Panc1 (cell line): ENCODE data around the gene PLCZ1. TPM values are rescaled to one million over a fixed set of nuclear protein-coding genes. Genes with fewer than 3 reads are reported as not detected.

Experiments used
- ATAC-seq: fragments of 200-7000 bp; cut with Tn5 transposase; 2 replicates; pipeline ENCODE4 v1.9.1; 2020; ENCODE audit warnings: mild to moderate bottlenecking, moderate library complexity
- BruUV-seq: library from RNA; stranded (reverse); fragments of 400-500 nt; replicated peaks from 2 replicates; lab custom pipeline; 2021; lab: Mats Ljungman, UMichigan
- CTCF ChIA-PET: fragments of 300-600 bp; sonication (Branson Sonifier 250); formaldehyde crosslinking; loops from one replicate; lab custom pipeline; 2022; ENCODE audit warnings: antibody characterized with exemption; lab: Charles Lee
- POLR2A ChIA-PET: fragments of 300-600 bp; sonication (Branson Sonifier 250); formaldehyde crosslinking; loops from one replicate; lab custom pipeline; 2022; ENCODE audit warnings: antibody characterized with exemption; lab: Charles Lee
- DNase-seq: peaks from one replicate; pipeline ENCODE4 v3.0.0-alpha.2; 2010; ENCODE audit warnings: low read depth, low spot score
- H3K27ac ChIP-seq: 2 replicates; pipeline ENCODE4 v1.5.1; 2011; ENCODE audit warnings: mild to moderate bottlenecking, low read length, inconsistent platforms
- H3K27me3 ChIP-seq: fragments of 200-500 bp; sonication (Bioruptor generic); 2 replicates; pipeline ENCODE4 v1.6.0; 2014; ENCODE audit warnings: low read length, inconsistent platforms; ENCODE audit not compliant: control insufficient read depth, insufficient read depth
- H3K36me3 ChIP-seq: fragments of 200-500 bp; sonication (Bioruptor generic); 2 replicates; pipeline ENCODE4 v1.5.1; 2014; ENCODE audit warnings: inconsistent platforms, mild to moderate bottlenecking, low read length, moderate library complexity; ENCODE audit not compliant: control insufficient read depth, insufficient read depth
- H3K4me1 ChIP-seq: 2 replicates; pipeline ENCODE4 v1.5.1; 2011; ENCODE audit warnings: inconsistent platforms, mild to moderate bottlenecking, low read length, moderate library complexity; ENCODE audit not compliant: control insufficient read depth, insufficient read depth
- H3K4me3 ChIP-seq, 2 experiments: 2 replicates each; pipeline ENCODE4 v1.5.1; 2011 to 2012; ENCODE audit warnings: low read depth in 2 of 2, low read length in 2 of 2, mild to moderate bottlenecking in 2 of 2, inconsistent platforms in 1 of 2, moderate library complexity in 1 of 2
- H3K9me3 ChIP-seq: fragments of 200-500 bp; sonication (Bioruptor generic); 2 replicates; pipeline ENCODE4 v1.5.1; 2014; ENCODE audit warnings: low read depth, mild to moderate bottlenecking, inconsistent platforms, low read length, moderate library complexity; ENCODE audit not compliant: control insufficient read depth, insufficient read depth
- POLR2AphosphoS5 ChIP-seq: IDR thresholded peaks from 2 replicates; pipeline ENCODE4 v1.6.1; 2012; ENCODE audit warnings: mild to moderate bottlenecking, low read depth, low read length, moderate library complexity
- SIN3A ChIP-seq: IDR thresholded peaks from 2 replicates; pipeline ENCODE4 v1.6.1; 2012; ENCODE audit warnings: low read depth, mild to moderate bottlenecking, low read length, moderate library complexity, borderline replicate concordance; ENCODE audit not compliant: insufficient read depth
- TCF7L2 ChIP-seq: IDR thresholded peaks from 2 replicates; pipeline ENCODE4 v1.6.1; 2011; ENCODE audit warnings: mild to moderate bottlenecking, low read depth, low read length, inconsistent platforms
- in situ Hi-C: cut with HindIII; loops from 2 replicates; pipeline ENCODE4 v1.10.0; 2016; ENCODE audit warnings: low sequenced_read_pairs, low pct_unique_long_range_greater_than_20kb
- intact Hi-C: fragments of 100-400 bp; cut with micrococcal nuclease; formaldehyde crosslinking; loops from one replicate; pipeline ENCODE4 v1.10.0; 2022; ENCODE audit not compliant: unreplicated experiment
- total RNA-seq: library from RNA; stranded (reverse); gene quantifications from one replicate; pipeline ENCODE4 v1.2.1, GENCODE V29; 2021; ENCODE audit not compliant: unreplicated experiment
- TF ChIP-seq, protein P1 (sequence below): fragments of 450-650 bp; IDR thresholded peaks from 2 replicates; pipeline ENCODE4 v1.5.1; 2017; ENCODE audit warnings: mild to moderate bottlenecking
- TF ChIP-seq, protein P2 (sequence below), 2 experiments: IDR thresholded peaks; 2 replicates each; pipeline ENCODE4 v1.6.1; 2011 to 2012; ENCODE audit warnings: low read depth in 2 of 2, control low read depth in 1 of 2, low read length in 1 of 2, mild to moderate bottlenecking in 1 of 2, moderate library complexity in 1 of 2; ENCODE audit not compliant: insufficient read depth in 1 of 2

PLCZ1 gene
- total RNA-seq, 1 experiment from 2014 or later: not detected

DNA sequence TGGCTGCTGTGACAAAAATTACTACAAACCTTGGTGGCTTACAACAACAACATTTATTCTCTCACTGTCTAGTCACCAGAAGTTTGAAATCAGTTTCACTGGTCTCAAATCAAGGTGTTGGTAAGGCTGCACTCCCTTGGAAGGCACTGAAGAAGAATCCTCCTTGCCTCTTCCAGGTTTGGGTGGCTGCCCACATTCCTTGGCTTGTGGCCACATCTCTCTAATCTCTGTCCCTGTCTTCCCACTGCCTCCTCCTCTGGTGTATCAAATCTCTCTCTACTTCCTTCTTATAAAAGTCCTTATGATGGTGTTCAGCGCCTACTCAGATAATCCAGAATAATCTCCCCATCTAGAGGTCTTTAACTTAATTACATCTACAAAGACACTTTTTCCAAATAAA is 31.0 kb downstream of the PLCZ1 start:
- Histone ChIP-seq H3K4me1 (no peaks in the 10 kb centered on the region), H3K9me3 (no peaks in the 10 kb centered on the region), H3K27me3 (no peaks in the 10 kb centered on the region), H3K36me3 (no peaks in the 10 kb centered on the region), H3K27ac (no peak overlapping the region), H3K4me3 (no peak overlapping the region)
- ATAC-seq: no peak
- in situ Hi-C loops: no loop called here
- intact Hi-C loops: no loop called here
- CTCF ChIA-PET: no interaction called here
- no TSS peak for BruUV-seq
- TF ChIP-seq, protein P1, sequence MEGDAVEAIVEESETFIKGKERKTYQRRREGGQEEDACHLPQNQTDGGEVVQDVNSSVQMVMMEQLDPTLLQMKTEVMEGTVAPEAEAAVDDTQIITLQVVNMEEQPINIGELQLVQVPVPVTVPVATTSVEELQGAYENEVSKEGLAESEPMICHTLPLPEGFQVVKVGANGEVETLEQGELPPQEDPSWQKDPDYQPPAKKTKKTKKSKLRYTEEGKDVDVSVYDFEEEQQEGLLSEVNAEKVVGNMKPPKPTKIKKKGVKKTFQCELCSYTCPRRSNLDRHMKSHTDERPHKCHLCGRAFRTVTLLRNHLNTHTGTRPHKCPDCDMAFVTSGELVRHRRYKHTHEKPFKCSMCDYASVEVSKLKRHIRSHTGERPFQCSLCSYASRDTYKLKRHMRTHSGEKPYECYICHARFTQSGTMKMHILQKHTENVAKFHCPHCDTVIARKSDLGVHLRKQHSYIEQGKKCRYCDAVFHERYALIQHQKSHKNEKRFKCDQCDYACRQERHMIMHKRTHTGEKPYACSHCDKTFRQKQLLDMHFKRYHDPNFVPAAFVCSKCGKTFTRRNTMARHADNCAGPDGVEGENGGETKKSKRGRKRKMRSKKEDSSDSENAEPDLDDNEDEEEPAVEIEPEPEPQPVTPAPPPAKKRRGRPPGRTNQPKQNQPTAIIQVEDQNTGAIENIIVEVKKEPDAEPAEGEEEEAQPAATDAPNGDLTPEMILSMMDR: no peak
- TF ChIP-seq SIN3A (no peak), POLR2AphosphoS5 (no peak), TCF7L2 (no peak)
- TF ChIP-seq, protein P2, sequence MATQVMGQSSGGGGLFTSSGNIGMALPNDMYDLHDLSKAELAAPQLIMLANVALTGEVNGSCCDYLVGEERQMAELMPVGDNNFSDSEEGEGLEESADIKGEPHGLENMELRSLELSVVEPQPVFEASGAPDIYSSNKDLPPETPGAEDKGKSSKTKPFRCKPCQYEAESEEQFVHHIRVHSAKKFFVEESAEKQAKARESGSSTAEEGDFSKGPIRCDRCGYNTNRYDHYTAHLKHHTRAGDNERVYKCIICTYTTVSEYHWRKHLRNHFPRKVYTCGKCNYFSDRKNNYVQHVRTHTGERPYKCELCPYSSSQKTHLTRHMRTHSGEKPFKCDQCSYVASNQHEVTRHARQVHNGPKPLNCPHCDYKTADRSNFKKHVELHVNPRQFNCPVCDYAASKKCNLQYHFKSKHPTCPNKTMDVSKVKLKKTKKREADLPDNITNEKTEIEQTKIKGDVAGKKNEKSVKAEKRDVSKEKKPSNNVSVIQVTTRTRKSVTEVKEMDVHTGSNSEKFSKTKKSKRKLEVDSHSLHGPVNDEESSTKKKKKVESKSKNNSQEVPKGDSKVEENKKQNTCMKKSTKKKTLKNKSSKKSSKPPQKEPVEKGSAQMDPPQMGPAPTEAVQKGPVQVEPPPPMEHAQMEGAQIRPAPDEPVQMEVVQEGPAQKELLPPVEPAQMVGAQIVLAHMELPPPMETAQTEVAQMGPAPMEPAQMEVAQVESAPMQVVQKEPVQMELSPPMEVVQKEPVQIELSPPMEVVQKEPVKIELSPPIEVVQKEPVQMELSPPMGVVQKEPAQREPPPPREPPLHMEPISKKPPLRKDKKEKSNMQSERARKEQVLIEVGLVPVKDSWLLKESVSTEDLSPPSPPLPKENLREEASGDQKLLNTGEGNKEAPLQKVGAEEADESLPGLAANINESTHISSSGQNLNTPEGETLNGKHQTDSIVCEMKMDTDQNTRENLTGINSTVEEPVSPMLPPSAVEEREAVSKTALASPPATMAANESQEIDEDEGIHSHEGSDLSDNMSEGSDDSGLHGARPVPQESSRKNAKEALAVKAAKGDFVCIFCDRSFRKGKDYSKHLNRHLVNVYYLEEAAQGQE (IDR thresholded peaks at IDR 0.05; ENCODE audit: insufficient read depth in 1 of 2, low read depth in 2 of 2, low read length in 1 of 2): no peak
- no peak for DNase-seq
- POLR2A ChIA-PET: no interaction called here

DNA sequence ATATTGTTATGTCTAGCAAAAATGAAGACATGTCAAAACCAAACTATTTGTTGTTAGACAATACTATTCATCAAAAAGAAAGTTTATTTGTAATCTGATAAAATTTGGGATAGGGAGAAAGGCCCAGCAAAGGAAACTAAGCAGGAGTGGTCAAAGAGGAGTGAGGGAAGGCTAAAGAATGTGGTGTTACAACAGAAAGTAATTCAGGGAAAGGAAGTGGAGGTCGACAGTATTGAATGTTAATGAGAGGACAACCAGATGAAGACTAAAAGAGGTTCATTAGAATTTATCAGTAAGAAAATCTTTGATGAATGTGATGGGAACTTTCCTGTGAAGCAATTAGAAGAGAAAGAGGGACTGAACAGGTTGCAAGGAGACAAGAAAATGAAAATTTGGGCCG is 33.9 kb downstream of the PLCZ1 start:
- in situ Hi-C loops (no loop called here), intact Hi-C loops (no loop called here)
- H3K4me3 ChIP-seq: no peak overlapping the region
- BruUV-seq: no TSS peak
- ChIA-PET POLR2A (no interaction called here), CTCF (no interaction called here)
- no peaks in the 10 kb centered on the region for H3K36me3 ChIP-seq
- H3K9me3 ChIP-seq: no peaks in the 10 kb centered on the region
- no peaks in the 10 kb centered on the region for H3K4me1 ChIP-seq
- DNase-seq: no peak
- ATAC-seq: no peak
- H3K27me3 ChIP-seq: no peaks in the 10 kb centered on the region
- TF ChIP-seq, protein P1: no peak
- TF ChIP-seq, protein P2 (IDR thresholded peaks at IDR 0.05; ENCODE audit: insufficient read depth in 1 of 2, low read depth in 2 of 2, low read length in 1 of 2): no peak
- TF ChIP-seq POLR2AphosphoS5 (no peak), SIN3A (no peak), TCF7L2 (no peak)
- no peak overlapping the region for H3K27ac ChIP-seq
